Left lobe of liver (tissue), 2 donors: ENCODE measurements around the gene URB2. TPM values are rescaled to one million over a fixed set of nuclear protein-coding genes. Genes with fewer than 3 reads are reported as not detected.
"Not testable (repeated sequence)": the region's sequence is repeated elsewhere in the genome, so short reads cannot be mapped to it uniquely, and the experiment has no call there.

ENCODE experiments used
- ATAC-seq: fragments of 200-7000 bp; cut with Tn5 transposase; one replicate; pipeline ENCODE4 v1.9.1; 2020; ENCODE audit warnings: mild to moderate bottlenecking, moderate library complexity
- DNase-seq: peaks from one replicate; pipeline ENCODE4 v3.0.0-alpha.2; 2020; ENCODE audit warnings: low spot score
- total RNA-seq: library from RNA; stranded (reverse); gene quantifications from one replicate; pipeline ENCODE4 v1.2.1, GENCODE V29; 2021
- donor health status: DM: no; HTN: no; CAD: no; lungs with moderate emphysema.
- donor health status: DM: no; HTN: yes; CAD: no.

The URB2 gene
- total RNA-seq: 3.0 TPM

- DNase-seq (peak; percentile 92), ATAC-seq (peak; percentile 94)
Observed at GRCh38 chr1:229625915-229626831, at the start of gene URB2, which contains the start of gene TAF5L. Gene URB2, plus strand, starts transcription at chr1:229626247. Its CDS starts 1,387 bp downstream, at chr1:229627634. Gene TAF5L, minus strand, starts transcription at chr1:229626122. Its CDS starts 11,640 bp downstream, at chr1:229614482.

GRCh38 chr1:229578168-229579058 lies 47.6 kb upstream of the URB2 start:
- ATAC-seq: peak; percentile 15
- DNase-seq: no peak

GRCh38 chr1:229579059-229579673 lies 46.9 kb upstream of the URB2 start:
- ATAC-seq (peak; percentile 83), DNase-seq (peak; percentile 52)

DNA sequence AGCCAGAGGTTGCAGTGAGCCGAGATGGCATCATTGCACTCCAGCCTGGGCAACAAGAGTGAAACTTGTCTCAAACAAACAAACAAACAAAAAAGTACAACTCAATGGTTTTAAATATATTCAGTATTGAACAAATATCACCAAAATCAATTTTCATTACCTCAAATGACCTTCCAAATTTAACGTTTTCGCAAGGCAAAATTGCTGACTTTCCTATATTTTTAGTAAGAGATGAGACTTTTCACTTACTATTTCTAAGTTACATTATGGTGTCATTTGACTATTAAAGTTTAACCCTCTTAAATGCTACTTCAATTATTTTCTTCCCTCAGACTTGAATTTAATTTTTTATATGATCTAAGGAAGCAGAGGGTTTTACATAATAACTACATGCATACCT lies 44.6 kb upstream of the URB2 start:
- ATAC-seq (no peak), DNase-seq (no peak)

- peak; percentile 54 for DNase-seq
Observed at GRCh38 chr1:229582011-229582694, 43.9 kb upstream of the URB2 start.

GRCh38 chr1:229582715-229583114 lies 43.3 kb upstream of the URB2 start:
- DNase-seq (no peak), ATAC-seq (no peak)

More at GRCh38 chr1:229582011-229582694, 43.9 kb upstream of the URB2 start:
- peak; percentile 77 for ATAC-seq

DNA sequence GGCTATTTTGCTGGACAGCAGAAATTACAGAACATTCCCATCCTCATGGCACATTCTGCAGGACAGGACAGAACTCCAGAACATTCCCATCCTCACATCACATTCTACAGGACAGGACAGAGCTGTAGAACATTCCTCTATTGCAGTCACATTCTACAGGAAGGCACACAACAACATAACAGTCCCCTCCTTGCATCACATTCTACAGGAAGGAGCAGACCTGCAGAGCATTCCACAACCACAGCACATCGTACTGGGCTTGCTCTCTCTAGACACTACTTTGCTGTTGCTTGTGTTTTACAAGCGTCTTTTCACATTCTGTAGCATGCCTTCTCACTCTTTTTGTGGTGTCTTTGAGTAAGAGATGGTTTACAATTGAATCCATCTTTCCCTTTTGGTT lies 40.7 kb upstream of the URB2 start:
- no peak for ATAC-seq
- no peak for DNase-seq

- no peak for ATAC-seq
- DNase-seq: no peak
Observed at GRCh38 chr1:229590119-229590518, 35.9 kb upstream of the URB2 start.

DNA sequence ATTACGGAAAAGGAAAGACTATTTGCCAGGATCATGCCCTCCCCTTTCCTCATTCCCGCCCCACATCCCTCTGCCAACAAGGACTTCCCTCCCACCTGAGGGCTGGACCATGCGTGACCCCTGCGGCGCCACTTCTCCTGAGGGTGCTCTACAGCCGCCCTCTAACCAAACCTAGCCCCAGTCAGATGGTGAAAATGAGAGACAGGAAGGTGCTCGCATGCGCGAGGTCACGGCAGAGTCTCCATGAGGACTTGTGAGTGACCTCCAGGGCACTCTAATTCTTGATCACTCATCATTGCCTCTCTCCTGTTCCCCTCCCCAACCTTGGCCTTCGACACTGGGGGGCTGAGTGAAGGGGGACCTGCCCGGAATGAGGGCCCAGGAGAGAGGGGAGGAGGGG lies 32.2 kb upstream of the URB2 start:
- ATAC-seq: no peak
- no peak for DNase-seq

DNA sequence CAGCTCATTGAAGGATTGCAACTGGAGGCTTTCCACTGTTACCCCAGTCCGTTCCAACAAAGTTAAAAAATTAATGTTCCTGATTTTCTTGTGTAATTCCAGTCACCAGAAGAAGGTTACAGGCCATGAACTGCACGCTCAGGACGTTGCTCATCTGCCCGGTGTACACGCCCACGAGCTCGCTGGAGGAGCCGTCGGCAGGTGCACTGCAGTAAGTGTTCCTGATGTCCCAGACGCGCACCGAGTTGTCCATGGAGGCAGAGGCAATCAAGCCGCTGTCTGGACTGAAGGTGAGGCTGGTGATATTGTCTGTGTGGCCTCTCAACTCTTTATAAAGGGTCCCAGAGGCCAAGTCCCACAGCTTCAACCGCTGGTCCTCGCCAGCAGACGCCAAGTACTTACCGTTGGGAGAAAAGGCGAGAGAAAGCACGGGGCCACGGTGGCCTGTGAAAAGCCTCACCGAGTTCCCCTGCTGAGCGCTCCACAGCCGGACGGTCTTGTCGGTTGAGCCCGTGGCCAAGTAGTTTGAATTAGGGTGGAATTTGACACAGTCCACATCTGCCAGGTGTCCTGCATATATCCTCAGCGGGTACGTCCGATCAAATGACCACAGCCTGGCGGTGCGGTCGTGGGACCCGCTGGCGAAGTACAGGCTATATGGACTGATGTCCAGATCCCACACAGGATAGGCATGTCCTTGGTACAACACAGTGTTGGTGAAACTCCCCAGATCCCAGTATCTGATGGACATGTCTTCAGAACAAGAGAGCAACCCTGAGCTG lies 31.6 kb upstream of the URB2 start:
- DNase-seq: no peak
- no peak for ATAC-seq

DNA sequence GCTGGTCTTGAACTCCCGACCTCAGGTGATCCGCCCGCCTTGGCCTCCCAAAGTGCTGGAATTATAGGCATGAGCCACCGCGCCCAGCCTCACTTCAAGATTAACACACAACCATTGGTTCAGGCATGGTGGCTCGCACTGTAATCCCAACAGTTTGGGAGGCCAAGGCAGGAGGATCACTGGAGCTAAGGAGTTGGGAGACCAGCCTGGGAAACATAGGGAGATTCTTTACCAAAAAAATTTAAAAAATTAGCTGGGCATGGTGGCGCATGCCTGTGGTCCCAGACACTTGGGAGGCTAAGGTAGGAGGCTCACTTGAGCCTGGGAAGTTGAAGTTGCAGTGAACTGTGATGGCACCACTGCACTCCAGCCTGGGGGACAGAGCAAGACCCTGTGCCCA lies 30.2 kb upstream of the URB2 start:
- not testable (repeated sequence) for ATAC-seq, DNase-seq

GRCh38 chr1:229596925-229597699 lies 28.9 kb upstream of the URB2 start:
- DNase-seq (no peak), ATAC-seq (no peak)

GRCh38 chr1:229597877-229598276 lies 28.2 kb upstream of the URB2 start:
- no peak for DNase-seq
- ATAC-seq: no peak

- DNase-seq (no peak), ATAC-seq (no peak)
Observed at GRCh38 chr1:229599218-229599954, 26.7 kb upstream of the URB2 start.

DNA sequence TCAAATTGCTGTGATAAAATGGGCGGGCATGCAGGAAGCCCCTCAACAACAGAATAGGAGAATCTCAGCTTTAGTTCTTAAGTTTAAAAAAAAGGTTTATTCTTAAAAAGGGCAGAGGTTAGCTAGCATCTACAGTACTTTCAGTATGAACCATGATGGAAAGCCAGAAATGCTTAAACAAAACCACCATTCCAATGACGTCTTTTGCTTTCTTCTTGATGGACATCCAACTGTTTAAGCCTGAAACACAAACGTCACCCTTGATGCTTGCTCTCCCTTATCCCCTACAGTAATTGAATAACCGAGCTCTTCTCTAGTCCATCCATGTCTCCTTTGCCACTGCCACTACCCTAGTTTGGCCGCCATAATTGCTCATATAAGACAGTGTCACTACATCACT lies 25.8 kb upstream of the URB2 start:
- ATAC-seq: no peak

GRCh38 chr1:229603371-229604005 lies 22.6 kb upstream of the URB2 start:
- no peak for DNase-seq
- no peak for ATAC-seq

More for the DNA sequence above, 25.8 kb upstream of the URB2 start:
- no peak for DNase-seq

DNA sequence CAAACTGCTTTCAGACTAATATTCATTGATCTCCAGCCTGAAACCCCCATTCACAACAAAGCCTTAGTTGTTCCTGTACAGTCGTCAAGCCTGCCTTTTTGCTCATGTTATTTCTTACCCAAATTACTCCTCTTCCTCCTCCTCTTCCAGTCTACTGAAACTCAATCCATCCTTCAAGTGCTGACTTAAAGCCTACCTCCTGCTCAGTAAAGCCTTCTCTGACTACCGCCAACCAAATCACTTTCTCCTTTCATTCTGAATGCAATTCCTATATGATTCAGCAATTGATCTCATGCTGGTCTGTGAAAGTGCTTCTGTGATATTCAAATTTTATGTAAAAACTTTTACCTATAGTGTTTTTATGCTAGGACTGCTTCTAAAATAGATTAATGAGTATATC lies 18.7 kb upstream of the URB2 start:
- ATAC-seq (no peak), DNase-seq (no peak)

GRCh38 chr1:229608590-229608989 lies 17.5 kb upstream of the URB2 start:
- DNase-seq (no peak), ATAC-seq (no peak)
